ENCODE results near the gene MBNL3.

Gene MBNL3

GRCh38 chrX:132518401-132518800 lies 29.6 kb upstream of the MBNL3 start:
- Histone ChIP-seq H3K4me1 (no peaks in the 10 kb centered on the region), H3K27me3 (no peaks in the 10 kb centered on the region), H3K9me3 (no peaks in the 10 kb centered on the region), H3K36me3 (no peaks in the 10 kb centered on the region), H3K4me3 (ENCODE audit: low read depth, low read length) (no peak overlapping the region)
- no peak for TF ChIP-seq CTCF (IDR thresholded peaks at IDR 0.05; ENCODE audit: low read depth, low read length)
- no peak for DNase-seq

GRCh38 chrX:132508834-132509233 lies 20.0 kb upstream of the MBNL3 start:
- H3K27me3 ChIP-seq: no peaks in the 10 kb centered on the region
- no peak for TF ChIP-seq CTCF (IDR thresholded peaks at IDR 0.05; ENCODE audit: low read depth, low read length)
- DNase-seq: no peak

GRCh38 chrX:132505116-132505515 lies 16.3 kb upstream of the MBNL3 start:
- no peaks in the 10 kb centered on the region for H3K27me3 ChIP-seq
- no peak for DNase-seq
- no peaks in the 10 kb centered on the region for H3K9me3 ChIP-seq
- H3K4me1 ChIP-seq: no peaks in the 10 kb centered on the region
- no peak overlapping the region for H3K4me3 ChIP-seq (ENCODE audit: low read depth, low read length)
- H3K36me3 ChIP-seq: no peaks in the 10 kb centered on the region
- TF ChIP-seq CTCF (IDR thresholded peaks at IDR 0.05; ENCODE audit: low read depth, low read length): no peak

More at GRCh38 chrX:132508834-132509233, 20.0 kb upstream of the MBNL3 start:
- Histone ChIP-seq H3K4me1 (no peaks in the 10 kb centered on the region), H3K36me3 (no peaks in the 10 kb centered on the region), H3K9me3 (no peaks in the 10 kb centered on the region), H3K4me3 (ENCODE audit: low read depth, low read length) (no peak overlapping the region)

- no peak for DNase-seq
- no peaks in the 10 kb centered on the region for H3K27me3 ChIP-seq
- no peak for TF ChIP-seq CTCF (IDR thresholded peaks at IDR 0.05; ENCODE audit: low read depth, low read length)
- no peaks in the 10 kb centered on the region for H3K4me1 ChIP-seq
- H3K4me3 ChIP-seq (ENCODE audit: low read depth, low read length): no peak overlapping the region
- no peaks in the 10 kb centered on the region for H3K36me3 ChIP-seq
- H3K9me3 ChIP-seq: no peaks in the 10 kb centered on the region
Measured at GRCh38 chrX:132504417-132504816, 15.6 kb upstream of the MBNL3 start.

GRCh38 chrX:132501606-132502005 lies 12.8 kb upstream of the MBNL3 start:
- DNase-seq: no peak
- no peaks in the 10 kb centered on the region for H3K27me3 ChIP-seq
- no peaks in the 10 kb centered on the region for H3K4me1 ChIP-seq
- TF ChIP-seq CTCF (IDR thresholded peaks at IDR 0.05; ENCODE audit: low read depth, low read length): no peak
- no peaks in the 10 kb centered on the region for H3K36me3 ChIP-seq
- H3K9me3 ChIP-seq: no peaks in the 10 kb centered on the region
- H3K4me3 ChIP-seq (ENCODE audit: low read depth, low read length): no peak overlapping the region

GRCh38 chrX:132497432-132497831 lies 8.6 kb upstream of the MBNL3 start:
- TF ChIP-seq CTCF (IDR thresholded peaks at IDR 0.05; ENCODE audit: low read depth, low read length): no peak
- Histone ChIP-seq H3K4me1 (no peaks in the 10 kb centered on the region), H3K27me3 (no peaks in the 10 kb centered on the region), H3K4me3 (ENCODE audit: low read depth, low read length) (no peak overlapping the region), H3K36me3 (no peaks in the 10 kb centered on the region), H3K9me3 (no peaks in the 10 kb centered on the region)
- no peak for DNase-seq
